LNCaP clone FGC (cell line): ENCODE results near the gene FBXO41.
A peak's percentile ranks its signal among the peaks of the same experiment; 100 is the strongest.

Source experiments
- DNase-seq: peaks from one replicate; pipeline ENCODE4 v3.0.0-alpha.2; 2011; ENCODE audit warnings: low read depth
- H3K4me3 ChIP-seq: 2 replicates; pipeline ENCODE4 v1.5.1; 2011; ENCODE audit warnings: mild to moderate bottlenecking, low read depth, low read length, control low read depth
- TF ChIP-seq, protein P1 (sequence below): IDR thresholded peaks from 2 replicates; pipeline ENCODE4 v1.5.1; 2012; ENCODE audit warnings: mild to moderate bottlenecking; ENCODE audit not compliant: control insufficient read depth, insufficient read depth; ENCODE audit errors: extremely low read depth

FBXO41 gene, protein sequence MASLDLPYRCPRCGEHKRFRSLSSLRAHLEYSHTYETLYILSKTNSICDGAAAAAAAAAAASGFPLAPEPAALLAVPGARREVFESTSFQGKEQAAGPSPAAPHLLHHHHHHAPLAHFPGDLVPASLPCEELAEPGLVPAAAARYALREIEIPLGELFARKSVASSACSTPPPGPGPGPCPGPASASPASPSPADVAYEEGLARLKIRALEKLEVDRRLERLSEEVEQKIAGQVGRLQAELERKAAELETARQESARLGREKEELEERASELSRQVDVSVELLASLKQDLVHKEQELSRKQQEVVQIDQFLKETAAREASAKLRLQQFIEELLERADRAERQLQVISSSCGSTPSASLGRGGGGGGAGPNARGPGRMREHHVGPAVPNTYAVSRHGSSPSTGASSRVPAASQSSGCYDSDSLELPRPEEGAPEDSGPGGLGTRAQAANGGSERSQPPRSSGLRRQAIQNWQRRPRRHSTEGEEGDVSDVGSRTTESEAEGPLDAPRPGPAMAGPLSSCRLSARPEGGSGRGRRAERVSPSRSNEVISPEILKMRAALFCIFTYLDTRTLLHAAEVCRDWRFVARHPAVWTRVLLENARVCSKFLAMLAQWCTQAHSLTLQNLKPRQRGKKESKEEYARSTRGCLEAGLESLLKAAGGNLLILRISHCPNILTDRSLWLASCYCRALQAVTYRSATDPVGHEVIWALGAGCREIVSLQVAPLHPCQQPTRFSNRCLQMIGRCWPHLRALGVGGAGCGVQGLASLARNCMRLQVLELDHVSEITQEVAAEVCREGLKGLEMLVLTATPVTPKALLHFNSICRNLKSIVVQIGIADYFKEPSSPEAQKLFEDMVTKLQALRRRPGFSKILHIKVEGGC

DNA sequence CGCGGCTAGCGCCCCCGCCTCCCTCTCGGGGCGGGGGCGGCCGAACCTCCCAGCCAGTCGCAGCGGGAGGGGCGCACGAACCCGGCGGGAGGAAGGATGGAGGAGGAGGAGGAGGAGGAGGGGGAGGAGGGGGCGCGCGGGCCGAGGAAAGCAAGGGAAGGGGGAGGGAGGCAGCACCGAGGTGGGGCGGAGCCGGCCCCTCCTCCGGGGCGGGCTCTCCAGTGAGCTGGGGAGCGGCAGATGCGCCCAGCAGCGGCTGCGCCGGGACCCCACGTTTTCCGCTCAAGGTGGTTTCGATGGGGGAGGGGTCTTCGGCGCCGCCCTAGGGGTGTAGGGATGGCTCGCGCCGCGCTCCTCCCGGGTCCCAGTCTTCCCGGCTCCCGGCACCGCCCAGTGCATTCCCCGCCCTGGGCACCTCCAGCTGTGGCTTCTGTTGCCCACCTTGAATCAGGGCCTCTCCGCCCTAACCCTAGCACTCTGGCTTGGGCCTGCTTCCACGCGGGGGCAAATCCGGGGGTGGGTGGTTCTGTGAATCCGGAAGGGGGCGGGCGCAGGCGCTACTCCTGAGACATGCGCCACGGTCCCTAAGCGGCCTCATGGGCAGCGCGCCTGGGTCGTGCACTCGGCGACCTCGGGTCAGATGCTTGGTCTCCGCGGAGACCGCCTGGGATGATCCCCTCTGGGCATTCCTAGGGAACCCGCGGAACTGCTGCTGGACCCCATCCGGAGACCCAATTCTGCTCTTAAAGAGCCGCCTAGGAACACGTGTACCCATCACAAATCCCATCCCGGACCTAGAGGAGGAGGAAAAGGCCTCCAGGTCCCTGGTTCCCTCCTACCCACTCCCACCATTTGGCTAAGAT lies at the start of gene FBXO41:
FBXO41 (minus strand) TSS at position 183 of the 863 bp plus-strand sequence. CDS start 14,848 bp downstream, outside the sequence.
- DNase-seq = no peak
- H3K4me3 ChIP-seq = peak within 1 kb of the TSS; percentile 65
- TF ChIP-seq, protein P1, sequence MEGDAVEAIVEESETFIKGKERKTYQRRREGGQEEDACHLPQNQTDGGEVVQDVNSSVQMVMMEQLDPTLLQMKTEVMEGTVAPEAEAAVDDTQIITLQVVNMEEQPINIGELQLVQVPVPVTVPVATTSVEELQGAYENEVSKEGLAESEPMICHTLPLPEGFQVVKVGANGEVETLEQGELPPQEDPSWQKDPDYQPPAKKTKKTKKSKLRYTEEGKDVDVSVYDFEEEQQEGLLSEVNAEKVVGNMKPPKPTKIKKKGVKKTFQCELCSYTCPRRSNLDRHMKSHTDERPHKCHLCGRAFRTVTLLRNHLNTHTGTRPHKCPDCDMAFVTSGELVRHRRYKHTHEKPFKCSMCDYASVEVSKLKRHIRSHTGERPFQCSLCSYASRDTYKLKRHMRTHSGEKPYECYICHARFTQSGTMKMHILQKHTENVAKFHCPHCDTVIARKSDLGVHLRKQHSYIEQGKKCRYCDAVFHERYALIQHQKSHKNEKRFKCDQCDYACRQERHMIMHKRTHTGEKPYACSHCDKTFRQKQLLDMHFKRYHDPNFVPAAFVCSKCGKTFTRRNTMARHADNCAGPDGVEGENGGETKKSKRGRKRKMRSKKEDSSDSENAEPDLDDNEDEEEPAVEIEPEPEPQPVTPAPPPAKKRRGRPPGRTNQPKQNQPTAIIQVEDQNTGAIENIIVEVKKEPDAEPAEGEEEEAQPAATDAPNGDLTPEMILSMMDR = no peak

DNA sequence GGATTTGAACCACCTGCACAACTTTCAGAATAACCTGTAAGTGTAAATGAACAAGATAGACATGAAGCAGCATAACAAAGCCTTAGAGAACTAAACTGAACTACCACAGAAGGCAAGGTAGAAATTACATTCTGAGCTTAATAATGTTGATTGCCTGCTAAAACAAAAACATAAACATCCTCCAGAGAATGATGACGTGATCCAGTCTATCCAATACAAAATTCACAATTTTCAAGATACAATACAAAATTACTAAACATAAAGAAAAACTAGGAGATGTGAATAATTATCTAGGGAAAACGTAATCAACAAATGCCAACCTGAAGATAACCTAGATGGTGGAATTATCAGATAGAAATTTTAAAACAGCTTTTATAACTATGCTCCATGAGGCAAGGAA lies 49.8 kb upstream of the FBXO41 start:
- no peak overlapping the region for H3K4me3 ChIP-seq
- DNase-seq = no peak
- TF ChIP-seq, protein P1 = no peak

DNA sequence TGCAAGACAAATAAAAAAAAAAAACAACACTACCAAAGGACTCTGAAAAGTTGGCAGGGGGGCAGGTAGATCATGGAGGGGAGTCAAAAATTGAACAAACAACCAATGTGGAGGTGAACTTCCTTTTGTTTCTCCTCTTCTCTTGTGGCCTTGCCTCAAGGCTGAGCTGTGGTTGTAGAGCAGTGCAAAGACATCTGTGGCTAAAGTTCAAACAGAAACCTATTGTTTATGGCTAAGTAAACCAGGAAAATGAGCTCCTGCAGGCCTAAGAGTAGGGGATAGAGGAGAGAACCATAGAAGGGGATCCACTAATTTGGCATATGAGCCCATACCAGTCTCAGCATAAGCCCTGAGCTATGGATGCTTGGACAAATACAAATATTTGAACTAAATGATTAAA lies 49.3 kb upstream of the FBXO41 start:
- TF ChIP-seq, protein P1 = no peak
- no peak for DNase-seq
- no peak overlapping the region for H3K4me3 ChIP-seq

DNA sequence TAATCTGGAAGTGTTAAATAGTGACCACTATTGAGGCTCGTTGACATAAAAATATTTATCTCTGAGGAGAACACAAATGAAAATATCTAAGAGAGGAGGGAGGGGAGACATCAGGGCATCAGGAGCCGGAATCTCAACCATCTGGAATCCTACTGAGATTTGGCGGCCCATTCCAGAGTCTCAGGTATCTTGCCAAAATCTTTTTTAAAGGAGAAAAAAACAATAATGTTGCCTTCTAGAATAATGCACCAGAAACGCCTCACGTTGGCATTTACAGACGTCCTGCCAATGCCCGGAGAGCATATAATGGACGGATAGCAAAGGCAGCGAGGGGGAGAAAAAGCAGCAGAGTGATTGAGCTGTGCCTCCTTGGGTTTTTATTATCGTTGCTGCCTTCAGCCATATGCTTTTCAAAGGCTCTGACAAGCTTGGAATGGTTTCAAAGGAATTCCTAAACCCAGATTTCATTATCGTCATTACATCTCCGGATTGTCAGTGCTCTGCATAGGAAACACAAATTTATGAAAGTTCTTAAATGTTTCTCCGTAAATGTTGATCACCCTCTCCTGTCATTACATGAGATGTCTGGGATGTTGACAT lies 39.9 kb upstream of the FBXO41 start:
- H3K4me3 ChIP-seq = no peak overlapping the region
- DNase-seq = no peak
- TF ChIP-seq, protein P1 = no peak

DNA sequence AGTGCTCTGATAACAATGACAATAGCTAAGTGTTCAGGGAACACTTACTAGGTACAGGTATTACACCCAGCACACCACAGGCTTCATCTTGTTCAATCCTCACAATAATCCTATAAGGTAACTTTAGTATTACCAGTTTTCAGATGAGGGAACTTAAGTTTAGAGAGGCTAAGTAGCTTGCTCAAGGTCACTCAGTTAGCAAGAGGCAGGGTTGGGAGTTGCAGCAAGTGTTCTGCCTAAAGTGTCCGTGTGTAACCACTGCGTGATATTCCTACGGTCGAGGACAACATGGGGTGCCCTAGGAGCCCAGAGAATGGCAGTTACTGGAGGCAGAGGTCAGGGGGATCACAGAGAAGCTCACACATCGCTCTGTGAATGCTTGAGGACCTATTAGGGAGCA lies 39.3 kb upstream of the FBXO41 start:
- no peak for DNase-seq
- TF ChIP-seq, protein P1 = no peak
- H3K4me3 ChIP-seq = no peak overlapping the region

DNA sequence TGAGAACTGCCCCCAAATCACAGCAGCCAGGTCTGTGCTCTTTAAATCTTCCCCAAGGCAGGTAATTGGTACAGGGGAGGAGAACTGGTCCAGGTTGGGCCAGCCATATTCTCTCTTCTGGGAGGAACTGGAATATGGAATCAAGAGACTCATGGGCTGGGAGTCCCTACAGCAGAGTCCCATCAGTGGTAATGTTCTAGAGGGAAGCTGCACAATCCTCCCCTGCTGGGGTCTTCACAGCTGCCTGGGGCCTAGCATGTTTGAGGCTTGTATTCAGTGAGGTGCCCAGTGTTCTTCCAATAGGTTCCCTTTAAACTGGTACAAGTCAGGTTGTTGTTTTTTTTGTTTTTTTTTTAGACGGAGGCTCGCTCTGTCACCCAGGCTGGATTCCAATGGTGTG lies 30.2 kb upstream of the FBXO41 start:
- TF ChIP-seq, protein P1 = no peak
- no peak for DNase-seq
- no peak overlapping the region for H3K4me3 ChIP-seq
